A172 (cell line): ENCODE data around the gene TP53I11. TPM values are rescaled to one million over a fixed set of nuclear protein-coding genes. Genes with fewer than 3 reads are reported as not detected.

Experiments
- DNase-seq: peaks from one replicate; pipeline ENCODE4 v3.0.0-alpha.2; 2015; ENCODE audit warnings: low spot score
- total RNA-seq: library from RNA; depleted of rRNA; stranded (reverse); fragments of >200 nt; shearing (Covaris generic); gene quantifications from 2 replicates; pipeline ENCODE4 v1.2.3, GENCODE V29; 2014

Gene TP53I11
- total RNA-seq, 1 experiment from 2014 or later = 23.7 TPM

GRCh38 chr11:44957040-44957515 is 6.4 kb upstream of the TP53I11 start:
- DNase-seq = no peak

GRCh38 chr11:44955015-44955738 is 4.5 kb upstream of the TP53I11 start:
- peak; percentile 93 for DNase-seq

GRCh38 chr11:44954051-44954906 is 3.6 kb upstream of the TP53I11 start:
- DNase-seq = no peak

GRCh38 chr11:44952500-44953260 is 2.0 kb upstream of the TP53I11 start:
- DNase-seq = no peak

GRCh38 chr11:44952082-44952481 is 1.4 kb upstream of the TP53I11 start:
- no peak for DNase-seq

- no peak for DNase-seq
Observed at GRCh38 chr11:44950031-44950624, 555 bp downstream of the TP53I11 start.

- no peak for DNase-seq
Observed at GRCh38 chr11:44949160-44950030, 1.3 kb downstream of the TP53I11 start.

GRCh38 chr11:44948155-44948554 is 2.5 kb downstream of the TP53I11 start:
- DNase-seq = no peak

GRCh38 chr11:44947114-44947513 is 3.6 kb downstream of the TP53I11 start:
- DNase-seq = no peak

- no peak for DNase-seq
Observed at GRCh38 chr11:44946263-44946662, 4.4 kb downstream of the TP53I11 start.

- no peak for DNase-seq
Observed at GRCh38 chr11:44945666-44946065, 5.0 kb downstream of the TP53I11 start.

GRCh38 chr11:44944853-44945235 is 5.8 kb downstream of the TP53I11 start:
- no peak for DNase-seq

- no peak for DNase-seq
Observed at GRCh38 chr11:44944181-44944852, 6.4 kb downstream of the TP53I11 start.

- no peak for DNase-seq
Observed at GRCh38 chr11:44943696-44944095, 7.0 kb downstream of the TP53I11 start.

GRCh38 chr11:44943118-44943517 is 7.6 kb downstream of the TP53I11 start:
- DNase-seq = no peak

- DNase-seq = no peak
Observed at GRCh38 chr11:44942029-44942955, 8.4 kb downstream of the TP53I11 start.

- no peak for DNase-seq
Observed at GRCh38 chr11:44941259-44942021, 9.2 kb downstream of the TP53I11 start.

GRCh38 chr11:44940835-44941234 is 9.8 kb downstream of the TP53I11 start:
- DNase-seq = no peak
